ENCODE data around the gene FZR1.

The FZR1 gene

DNA sequence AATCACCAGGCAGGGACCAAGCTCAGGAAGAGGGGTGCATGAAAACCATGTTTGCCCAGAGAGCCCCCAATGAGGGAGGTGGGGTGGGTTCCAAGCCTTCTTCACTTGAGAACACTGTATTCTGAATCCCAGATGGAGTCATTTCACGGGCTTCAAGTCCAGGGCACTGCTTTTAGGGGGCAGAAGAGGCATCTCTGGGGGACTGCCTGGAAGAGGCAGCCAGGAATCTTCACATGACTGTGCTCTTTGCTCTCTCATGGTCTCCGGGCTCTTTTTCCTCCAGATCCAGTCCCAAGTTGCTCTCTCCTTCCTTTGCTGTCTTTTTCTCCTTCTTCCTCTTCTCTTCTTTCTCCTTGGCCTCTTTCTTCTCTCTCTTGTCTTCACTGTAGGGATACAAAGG is 31.5 kb upstream of the FZR1 start:
- no peak for DNase-seq

DNA sequence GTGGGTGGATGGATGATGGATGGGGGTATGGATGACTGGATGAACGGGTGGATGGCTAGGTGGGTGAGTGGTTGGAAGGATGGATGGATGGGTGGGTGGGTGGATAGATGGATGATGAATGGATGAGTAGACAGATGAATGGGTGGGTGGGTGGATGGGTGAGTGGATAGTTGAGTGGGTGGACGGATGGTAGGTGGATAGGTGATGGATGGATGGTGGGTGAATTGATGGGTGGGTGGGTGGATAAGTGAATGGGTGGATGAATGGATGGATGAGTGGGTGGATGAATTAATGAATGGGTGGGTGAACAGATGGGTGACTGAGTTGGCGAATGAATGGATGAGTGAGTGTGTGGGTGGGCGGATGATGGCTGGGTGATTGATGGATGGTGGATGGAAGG is 30.7 kb upstream of the FZR1 start:
- no peak for DNase-seq

DNA sequence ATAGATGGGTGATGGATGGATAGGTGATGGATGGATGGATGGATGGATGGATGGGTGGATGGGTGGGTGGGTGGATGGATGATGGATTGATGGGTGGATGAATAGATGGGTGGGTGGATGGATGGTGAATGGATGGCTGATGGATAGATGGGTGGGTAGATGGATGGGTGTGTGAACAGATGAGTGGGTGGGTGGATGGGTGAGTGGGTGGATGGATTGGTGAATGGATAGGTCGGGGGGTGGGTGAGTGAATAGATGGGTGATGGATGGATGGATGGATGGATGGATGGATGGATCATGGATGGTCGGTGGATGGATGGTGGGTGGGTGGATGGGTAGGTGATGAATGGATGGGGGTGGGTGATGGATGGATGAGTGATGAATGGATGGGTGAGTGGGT is 29.3 kb upstream of the FZR1 start:
- DNase-seq: no peak

DNA sequence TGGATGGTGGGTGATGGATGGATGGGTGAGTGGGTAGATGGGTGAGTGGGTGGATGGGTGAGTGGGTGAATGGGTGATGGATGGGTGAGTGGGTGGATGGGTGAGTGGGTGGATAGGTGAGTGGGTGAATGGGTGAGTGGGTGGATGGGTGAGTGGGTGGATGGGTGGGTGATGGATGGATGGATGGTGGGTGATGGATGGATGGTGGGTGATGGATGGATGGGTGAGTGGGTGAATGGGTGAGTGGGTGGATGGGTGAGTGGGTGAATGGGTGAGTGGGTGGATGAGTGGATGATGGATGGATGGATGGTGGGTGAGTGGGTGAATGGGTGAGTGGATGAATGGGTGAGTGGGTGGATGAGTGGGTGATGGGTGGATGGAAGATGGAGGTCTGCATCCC is 28.6 kb upstream of the FZR1 start:
- DNase-seq: no peak

DNA sequence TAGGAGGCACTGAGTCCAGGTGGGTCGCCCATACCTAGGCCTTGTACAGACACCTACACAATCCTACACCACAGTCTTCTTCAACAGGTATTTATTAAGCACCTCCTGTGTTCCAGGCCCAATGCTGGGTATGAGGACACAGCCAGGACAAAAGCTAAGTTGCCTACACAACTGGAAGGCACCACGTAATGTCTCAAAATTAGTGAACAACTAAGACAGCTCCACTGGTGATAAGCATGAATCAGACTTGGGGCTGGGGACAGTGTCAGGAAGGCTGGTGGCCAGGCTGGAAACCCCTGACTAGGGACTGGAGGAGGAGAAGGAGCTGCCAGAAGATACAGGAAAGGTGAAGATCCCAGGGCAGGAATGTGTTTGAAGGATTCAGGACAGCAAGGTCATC is 28.2 kb upstream of the FZR1 start:
- DNase-seq: no peak

DNA sequence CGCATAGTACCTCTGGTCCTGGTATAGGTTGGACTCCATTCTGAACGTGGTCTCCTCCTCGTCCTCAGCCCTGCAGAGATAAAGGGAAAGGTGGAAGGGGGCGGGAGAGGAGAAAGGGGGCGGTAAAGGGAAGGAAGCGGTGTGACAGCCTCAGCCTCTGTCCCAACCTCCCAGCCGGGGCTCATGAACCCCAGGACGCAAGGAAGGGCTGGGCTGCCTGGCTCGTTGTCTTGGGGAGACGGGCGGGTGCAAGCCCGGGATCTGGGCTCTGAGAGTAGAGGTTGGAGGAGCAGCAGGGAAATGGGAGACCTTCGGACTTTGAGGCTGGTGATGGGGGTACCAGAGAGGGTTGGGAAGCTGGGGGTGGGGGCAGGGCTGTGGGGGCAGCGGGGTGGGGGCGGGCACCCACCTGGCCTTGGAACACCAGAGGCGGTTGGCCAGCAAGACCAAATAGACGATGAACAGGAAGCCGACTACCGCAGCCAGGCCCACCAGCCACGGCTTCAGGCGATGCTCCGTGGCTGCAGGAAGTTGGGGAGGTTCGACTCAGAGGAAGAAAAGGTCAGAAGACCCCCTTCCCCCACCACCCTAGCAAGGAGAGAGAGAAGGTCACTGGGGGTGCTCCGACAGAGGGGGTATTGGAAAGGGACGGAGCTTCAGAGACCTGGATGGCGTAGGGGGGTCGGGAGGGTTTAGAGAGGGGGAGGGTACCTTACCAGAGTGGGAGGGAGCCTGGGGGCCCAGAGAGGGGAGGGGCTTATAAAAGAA is 27.5 kb upstream of the FZR1 start:
- DNase-seq: no peak

DNA sequence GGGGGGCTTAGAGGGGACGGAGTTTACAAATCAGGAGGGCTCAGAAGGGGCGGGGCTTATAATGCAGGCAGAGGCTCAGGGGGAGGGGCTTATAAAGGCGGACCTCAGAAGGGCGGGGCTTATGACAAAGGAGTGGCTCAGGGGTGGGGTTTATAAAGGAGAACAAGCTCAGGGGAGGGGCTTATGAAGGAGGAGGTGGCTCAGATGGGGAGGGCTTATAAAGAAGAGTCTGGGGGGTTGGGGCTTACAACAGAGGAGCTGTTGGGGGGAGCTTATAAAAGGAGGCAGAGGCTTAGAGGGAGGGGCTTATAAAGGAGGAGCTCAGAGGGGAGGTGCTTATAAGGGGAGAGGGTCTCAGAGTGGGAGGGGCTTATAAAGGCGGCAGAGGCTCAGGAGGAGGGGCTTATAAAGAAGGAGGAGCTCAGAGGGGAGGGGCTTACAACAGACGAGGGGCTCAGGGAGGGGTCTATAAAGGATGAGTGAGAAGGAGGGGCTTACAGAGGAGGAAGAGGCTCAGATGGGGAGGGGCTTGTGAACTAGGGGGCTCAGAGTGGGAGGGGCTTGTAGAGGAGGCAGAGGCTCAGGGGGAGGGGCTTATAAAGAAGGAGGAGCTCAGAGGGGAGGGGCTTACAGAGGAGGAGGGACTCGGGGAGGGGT is 26.8 kb upstream of the FZR1 start:
- peak; percentile 72 for DNase-seq

DNA sequence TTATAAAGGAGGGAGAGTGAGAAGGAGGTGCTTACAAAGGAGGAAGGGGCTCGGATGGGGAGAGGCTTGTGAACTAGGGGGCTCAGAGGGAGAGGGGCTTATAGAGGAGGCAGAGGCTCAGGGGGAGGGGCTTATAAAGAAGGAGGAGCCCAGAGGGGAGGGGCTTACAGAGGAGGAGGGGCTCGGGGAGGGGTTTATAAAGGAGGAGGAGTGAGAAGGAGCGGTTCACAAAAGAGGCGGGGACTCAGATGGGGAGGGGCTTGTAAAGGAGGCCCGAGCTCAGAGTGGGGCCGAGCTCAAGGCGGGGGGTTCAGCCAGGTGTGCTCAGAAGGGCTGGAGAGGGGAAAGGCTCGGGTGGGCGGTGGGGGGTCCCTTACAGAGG is 26.3 kb upstream of the FZR1 start:
- DNase-seq: no peak

DNA sequence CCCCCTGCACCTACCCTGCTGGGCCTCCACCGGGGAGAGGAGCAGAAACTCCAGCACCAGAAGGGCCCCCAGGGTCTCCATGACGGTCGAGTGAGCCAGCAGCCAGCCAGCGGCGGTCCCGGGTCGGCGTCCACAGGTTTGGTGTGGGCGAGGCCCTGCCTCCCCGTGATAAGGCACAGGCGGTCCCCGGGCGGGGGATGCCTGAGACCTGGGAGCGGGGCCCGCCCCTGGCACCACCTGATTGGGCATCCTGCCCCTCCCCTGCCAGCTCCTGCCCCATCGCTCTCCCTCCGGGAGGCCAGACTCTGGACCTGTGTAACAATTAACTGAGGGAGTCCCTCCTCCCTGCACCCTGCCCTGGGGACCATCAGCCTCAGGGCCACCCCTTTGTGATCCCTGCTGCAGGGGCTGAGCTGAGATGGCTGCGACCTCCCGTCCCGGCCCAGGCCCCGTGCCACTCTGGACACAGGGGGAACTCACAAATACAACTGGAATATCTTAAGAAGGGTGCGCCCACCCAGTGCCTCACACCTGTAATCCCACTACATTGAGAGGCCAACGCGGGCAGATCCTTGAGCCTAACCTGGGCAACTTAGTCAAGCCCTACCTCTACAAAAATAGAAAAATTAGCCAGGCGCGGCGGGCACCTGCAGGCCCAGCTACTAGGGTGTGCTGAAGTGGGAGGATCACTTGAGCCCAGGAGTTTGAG is 25.6 kb upstream of the FZR1 start, which contains the start of gene SMIM24:
SMIM24 (minus strand) TSS at position 143 of the 709 bp plus-strand sequence; CDS start at position 81, 62 bp downstream.
- no peak for DNase-seq

DNA sequence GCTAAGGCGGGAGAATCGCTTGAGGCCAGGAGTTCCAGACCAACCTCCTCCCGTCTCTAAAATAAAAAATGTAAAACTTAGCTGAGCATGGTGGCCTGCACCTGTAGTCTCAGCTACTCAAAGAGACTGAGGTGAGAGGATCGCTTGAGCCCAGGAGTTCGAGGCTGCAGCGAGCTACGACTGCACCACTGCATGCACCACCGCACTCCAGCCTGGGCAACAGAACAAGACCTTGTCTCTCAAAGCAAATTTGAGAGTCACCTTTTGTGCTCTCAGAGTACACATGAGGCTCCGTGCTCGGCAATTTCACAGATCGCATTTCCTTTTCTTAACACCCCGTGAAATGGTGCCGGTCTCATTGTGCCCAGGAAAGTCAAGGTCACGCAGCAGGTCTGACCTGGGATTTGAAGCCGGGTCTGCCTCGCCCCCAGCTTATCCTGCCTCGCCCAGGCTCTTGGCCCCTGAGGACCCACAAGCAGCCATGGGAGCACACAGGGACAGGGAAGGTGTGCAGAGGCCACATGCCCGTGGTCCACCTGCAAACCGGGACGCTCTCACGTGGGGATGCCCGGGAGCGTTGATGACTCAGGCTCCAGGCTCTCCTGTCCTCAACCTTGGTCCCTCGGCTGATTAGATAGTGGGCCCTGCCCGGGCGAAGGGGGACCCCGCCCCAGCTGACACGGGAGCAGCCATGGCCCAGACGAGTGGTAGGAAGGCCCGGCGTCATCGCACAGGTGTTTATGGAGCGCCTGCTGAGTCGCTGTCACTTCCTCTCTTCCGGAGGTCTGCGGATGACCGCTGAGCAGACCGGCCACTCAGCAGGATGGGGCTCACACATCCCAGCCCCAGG is 24.6 kb upstream of the FZR1 start:
- no peak for DNase-seq

DNA sequence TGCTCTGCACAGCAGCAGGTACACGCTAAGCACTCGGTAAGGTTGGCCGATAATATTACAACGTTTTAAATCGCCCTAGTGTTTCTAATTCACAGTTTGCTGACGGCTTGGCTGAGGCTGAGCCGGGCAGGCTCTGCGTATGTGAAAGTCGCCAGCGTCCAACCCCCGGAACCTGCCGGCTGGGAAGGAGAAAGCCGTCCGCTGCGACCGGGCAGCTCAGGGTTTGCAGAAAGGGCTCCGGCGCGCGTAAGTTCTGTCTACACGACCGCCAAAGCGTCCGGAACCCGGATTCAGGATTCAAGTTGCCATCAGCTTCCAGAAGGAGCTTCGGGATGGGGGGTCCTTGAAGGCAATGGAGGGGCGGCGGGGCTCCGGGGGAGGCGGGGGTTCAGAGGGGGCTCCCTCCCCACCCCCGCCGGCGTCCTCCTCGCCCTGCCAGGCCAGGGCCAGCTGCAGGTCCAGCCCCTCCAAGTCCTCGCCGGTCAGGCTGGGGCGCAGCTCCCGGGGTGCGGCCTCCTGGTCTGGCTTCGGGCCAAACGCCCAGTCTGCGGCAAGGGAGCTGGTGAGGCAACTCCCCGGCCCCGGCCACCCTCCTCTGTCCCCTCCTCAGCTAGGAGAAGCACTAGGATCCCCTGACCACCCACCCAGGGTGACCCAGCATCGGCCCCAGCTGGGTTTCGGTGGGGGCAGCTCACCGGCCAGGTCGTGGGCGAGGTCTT is 23.4 kb upstream of the FZR1 start:
- no peak for DNase-seq

DNA sequence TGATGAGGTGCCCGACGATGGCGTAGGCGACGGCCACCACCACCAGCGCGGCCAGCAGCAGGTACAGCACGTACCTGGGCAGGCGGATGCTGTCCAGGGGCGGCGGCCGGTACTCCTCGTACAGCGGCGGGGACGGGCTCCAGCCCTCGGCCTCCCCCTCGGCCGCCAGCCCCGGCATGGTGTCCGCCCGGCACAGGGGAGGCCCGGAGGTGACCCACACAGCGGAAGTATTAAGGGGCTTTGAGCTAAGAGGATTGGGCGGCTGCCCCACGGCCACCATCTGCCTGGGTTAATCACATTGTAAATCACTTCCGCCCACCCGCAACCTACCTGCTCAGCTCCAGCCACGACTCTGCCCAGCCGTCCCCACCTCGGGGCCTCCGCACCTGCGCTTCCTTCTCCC is 22.9 kb upstream of the FZR1 start, which contains the start of gene SMIM44:
SMIM44 (minus strand) TSS at position 216 of the 403 bp plus-strand sequence; CDS start at position 178, 38 bp downstream.
- no peak for DNase-seq

DNA sequence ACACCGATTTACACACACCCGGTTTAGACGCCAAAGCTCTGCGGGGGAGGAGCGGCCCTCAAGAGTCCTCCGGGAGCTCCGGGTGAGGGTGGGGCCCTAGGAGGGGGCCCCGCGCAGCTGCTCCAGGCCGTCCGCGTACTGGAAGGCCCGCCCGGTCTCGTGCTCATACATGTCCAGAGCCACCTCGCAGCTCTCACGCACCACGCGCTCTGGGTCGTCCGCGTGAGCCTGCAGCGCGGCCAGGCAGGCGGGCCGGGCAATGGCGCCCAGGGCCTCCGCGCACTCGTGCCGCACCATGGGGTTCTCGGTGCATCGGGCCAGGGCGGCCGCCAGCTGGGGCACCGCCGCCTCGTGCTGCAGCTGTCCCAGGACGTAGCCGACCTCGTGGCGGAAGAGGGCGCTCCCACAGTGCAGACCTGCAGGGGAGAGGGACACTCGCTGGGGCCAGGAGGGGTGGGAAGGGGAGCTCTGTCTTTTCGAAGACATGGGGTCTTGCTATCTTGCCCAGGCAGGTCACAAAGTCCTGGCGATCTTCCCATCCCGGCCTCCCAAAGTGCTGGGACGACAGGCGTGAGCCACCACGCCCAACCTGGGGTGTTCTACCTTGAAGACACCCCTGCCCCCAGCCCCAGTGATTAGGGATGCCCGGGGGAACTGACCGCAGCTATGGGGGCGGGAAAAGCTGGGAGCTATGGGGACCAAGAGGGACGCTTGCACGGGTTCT is 14.6 kb upstream of the FZR1 start:
- DNase-seq: no peak

DNA sequence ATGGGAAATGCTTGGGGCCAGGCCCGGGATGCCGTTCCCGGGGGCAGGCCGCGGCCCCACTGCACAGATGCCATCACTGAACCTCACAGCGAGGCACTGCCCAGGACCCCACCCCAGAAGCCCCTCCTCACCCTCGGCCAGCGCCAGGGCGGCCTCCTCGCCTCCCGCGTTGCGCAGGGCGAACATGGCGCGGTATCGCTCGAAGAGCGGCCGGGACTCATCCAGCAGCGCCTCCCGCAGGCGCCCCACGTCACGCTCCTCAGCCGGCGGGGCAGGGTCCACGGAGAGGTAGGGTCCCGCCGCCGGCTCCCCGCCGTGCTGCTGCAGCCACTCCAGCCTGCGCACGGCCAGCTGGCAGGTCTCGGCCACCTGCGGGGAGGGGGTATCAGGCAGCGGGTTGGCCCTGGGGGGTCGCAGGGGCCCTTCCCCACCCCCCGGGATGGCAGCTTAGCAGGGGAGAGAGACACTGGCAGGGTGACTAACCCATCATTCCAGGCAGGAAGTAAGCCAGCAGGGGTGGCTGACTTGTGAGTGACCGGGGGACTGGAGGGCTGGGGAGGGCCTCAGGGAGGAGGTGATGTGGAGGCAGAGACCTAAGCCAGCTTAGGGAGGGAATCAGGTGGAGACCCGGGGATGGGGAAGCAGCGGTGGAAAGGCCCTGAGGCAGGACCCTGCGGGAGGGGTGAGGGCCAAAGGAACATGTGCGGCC is 13.8 kb upstream of the FZR1 start:
- DNase-seq: no peak

DNA sequence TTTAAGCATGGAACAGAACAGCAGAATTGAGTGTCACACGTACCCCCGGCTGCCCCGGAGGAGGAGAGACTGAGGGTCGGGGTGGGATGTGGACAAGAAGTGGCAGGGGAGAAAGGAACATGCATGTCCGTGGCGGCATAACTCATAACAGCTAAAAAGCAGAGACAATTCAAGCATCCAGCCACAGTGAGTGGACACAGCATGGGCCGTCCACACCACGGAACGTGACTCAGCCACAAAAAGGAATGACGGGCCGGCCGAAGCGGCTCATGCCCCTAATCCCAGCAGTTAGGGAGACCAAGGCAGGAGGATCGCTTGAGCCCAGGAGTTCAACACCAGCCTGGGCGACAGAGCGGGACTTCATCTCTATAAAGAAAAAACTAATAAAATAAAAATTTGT is 13.2 kb upstream of the FZR1 start:
- no peak for DNase-seq

DNA sequence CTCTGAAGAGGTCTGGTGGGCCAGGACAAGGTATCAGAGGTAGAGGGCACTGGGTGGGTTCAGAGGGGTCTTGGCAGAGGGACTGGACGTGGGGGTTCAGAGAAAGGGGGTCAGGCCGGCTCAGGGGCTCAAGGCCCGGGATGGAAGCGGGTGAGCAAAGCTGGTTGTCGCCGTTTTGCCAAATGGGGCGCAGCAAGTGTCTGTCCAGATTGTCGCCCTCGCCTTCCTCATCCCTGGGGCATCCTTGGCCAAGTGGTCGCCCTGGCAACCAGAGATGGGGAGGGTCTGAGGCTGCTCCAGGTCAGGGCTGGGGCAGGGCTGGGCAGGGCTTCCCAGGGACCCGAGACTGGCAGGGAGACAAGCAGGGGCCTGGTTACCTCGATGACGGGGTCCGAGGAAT is 12.5 kb upstream of the FZR1 start:
- DNase-seq: no peak

DNA sequence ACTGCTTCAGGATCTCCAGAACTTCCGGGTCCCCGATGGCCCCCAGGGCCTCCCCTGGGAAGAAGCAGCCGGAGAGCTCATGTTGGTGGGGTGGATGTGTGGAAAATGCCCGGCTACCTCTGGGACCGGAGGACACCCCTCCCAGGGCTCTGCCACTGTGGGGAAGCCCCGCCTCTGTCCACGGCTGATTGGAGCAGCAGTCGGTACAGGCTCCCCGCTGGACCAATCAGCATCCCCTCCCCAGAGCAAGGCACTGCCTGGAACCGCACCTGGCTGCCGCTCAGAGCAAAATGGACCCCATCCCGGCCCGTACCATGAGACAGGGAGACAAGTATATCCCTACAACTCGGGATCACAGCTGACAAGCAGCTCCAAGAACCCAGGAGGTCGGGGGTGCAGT is 12.1 kb upstream of the FZR1 start:
- DNase-seq: no peak

DNA sequence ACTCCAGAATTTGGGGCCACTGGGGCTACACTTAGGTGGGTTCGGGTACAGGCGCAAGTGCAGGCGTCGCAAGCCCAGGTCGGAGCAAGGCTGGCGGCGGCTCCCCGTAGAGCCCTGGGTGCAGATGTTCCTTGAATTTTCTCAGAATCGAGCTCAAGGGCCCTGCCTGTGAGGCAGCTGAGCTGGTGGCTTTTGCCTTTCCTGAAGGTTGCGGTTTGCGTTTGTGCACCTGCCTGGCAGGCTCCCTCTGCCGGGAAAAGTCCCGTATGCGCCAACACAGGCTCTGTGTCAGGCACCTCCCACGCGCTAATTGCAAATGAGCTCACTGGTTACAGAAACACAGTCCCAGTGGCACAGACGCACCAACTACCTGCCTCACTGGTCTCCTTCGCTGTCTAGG is 11.6 kb upstream of the FZR1 start:
- no peak for DNase-seq

DNA sequence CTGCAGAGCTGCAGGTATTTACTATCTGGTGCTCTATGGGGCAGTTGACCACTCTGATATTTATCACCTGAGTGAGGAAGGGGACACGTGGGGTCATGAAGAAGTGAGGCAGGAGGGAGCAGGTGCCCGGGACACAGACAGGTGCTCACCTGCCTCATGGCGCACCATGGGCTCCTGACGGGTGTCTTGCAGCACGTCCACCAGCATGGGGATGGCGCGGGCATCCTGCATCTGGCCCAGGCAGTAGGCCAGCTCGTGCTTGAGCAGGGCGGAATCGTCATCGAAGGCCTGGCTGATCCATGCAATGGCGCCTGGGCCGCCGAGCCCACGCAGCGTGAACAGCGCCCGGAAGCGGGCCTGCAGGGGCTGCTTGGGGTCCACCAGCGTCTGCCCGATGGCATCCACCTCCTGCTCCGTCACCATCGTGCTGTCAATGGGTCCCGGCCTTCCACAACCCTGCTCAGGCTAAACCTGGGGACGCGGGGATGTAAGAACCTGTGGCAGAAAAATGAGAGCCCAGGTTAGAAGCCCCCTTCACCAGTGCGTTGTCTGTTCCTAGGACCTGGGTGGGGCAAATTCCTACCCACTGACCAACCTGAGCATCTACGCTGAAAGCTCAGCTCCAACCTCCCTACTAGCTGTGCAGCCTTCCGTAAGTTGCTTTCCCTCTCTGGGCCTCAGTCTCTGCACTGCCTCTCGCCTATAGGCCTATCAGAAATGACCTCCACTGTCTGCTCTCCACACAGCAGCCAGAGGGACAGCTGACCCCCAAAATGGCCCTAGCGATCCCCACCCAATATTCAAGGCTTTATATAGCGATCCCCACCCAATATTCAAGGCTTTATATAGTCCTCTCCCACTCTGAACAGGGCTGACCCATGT is 9.5 kb upstream of the FZR1 start:
- no peak for DNase-seq
